GM10266 (cell line): ENCODE results near the gene TCAP.

Source experiments
- DNase-seq: peaks from one replicate; pipeline ENCODE4 v3.0.0; 2012; ENCODE audit errors: extremely low spot score
- TF ChIP-seq, protein P1 (sequence below): IDR thresholded peaks from 2 replicates; pipeline ENCODE4 v1.5.1; 2012; ENCODE audit warnings: mild to moderate bottlenecking, low read depth; ENCODE audit not compliant: control insufficient read depth, insufficient read depth; ENCODE audit errors: missing control alignments

The TCAP gene

DNA sequence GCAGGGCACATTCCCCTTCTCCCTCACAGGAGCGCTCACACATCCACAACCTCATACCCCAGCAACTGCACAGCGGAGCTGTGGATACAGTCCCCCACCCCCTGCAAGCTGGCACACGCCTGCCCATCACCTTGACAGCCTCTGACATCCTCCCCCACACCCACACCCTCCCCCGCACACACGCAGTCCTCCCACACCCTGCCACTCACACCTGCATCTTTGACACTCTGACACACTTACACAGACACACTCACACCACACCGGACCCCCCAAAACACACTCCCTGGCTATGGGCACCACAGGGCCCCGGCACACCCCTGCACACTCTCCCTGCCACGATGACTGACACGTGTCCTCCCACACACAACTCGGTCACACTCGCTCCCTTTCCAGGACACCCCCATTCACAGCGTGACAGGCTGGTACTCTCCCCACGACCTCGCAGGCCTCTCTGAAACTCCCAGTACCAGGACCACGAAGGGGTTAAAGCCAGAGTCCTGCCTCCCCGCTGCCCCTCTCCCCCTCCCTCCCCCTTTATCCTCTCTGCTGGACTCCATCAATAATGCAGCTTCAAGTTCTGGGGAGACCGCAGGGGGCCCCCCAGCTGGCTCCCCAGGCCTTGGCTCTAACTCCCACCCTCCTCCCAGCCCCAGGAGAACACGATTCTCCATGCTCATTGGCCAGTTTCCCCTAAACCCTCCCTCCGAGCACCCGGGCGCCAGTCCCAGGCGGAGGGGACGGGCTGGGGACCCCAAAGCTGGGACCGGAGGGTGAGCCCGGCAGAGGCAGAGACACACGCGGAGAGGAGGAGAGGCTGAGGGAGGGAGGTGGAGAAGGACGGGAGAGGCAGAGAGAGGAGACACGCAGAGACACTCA lies 38.7 kb upstream of the TCAP start, which contains the start of gene PPP1R1B:
TSS of gene PPP1R1B (plus strand) at position 782 of the 876 bp plus-strand sequence. CDS start 441 bp downstream, outside the sequence.
- DNase-seq, result no peak
- TF ChIP-seq, protein P1, sequence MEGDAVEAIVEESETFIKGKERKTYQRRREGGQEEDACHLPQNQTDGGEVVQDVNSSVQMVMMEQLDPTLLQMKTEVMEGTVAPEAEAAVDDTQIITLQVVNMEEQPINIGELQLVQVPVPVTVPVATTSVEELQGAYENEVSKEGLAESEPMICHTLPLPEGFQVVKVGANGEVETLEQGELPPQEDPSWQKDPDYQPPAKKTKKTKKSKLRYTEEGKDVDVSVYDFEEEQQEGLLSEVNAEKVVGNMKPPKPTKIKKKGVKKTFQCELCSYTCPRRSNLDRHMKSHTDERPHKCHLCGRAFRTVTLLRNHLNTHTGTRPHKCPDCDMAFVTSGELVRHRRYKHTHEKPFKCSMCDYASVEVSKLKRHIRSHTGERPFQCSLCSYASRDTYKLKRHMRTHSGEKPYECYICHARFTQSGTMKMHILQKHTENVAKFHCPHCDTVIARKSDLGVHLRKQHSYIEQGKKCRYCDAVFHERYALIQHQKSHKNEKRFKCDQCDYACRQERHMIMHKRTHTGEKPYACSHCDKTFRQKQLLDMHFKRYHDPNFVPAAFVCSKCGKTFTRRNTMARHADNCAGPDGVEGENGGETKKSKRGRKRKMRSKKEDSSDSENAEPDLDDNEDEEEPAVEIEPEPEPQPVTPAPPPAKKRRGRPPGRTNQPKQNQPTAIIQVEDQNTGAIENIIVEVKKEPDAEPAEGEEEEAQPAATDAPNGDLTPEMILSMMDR, result no peak

DNA sequence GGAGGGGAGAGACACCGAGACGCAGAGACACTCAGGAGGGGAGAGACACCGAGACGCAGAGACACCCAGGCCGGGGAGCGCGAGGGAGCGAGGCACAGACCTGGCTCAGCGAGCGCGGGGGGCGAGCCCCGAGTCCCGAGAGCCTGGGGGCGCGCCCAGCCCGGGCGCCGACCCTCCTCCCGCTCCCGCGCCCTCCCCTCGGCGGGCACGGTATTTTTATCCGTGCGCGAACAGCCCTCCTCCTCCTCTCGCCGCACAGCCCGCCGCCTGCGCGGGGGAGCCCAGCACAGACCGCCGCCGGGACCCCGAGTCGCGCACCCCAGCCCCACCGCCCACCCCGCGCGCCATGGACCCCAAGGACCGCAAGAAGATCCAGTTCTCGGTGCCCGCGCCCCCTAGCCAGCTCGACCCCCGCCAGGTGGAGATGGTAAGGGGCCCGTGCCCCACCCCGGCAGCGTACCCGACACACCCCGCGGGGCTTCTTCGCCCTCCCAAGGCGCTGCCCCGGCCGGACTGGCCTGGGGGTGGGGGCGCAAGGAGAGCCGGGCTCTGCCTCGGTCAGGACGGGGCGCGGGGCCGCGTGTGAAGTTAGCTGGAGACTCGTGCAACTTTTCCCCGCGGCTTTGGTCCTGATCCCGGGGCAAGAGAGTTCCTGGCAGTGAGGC lies 38.0 kb upstream of the TCAP start:
- TF ChIP-seq, protein P1, result no peak
- no peak for DNase-seq

DNA sequence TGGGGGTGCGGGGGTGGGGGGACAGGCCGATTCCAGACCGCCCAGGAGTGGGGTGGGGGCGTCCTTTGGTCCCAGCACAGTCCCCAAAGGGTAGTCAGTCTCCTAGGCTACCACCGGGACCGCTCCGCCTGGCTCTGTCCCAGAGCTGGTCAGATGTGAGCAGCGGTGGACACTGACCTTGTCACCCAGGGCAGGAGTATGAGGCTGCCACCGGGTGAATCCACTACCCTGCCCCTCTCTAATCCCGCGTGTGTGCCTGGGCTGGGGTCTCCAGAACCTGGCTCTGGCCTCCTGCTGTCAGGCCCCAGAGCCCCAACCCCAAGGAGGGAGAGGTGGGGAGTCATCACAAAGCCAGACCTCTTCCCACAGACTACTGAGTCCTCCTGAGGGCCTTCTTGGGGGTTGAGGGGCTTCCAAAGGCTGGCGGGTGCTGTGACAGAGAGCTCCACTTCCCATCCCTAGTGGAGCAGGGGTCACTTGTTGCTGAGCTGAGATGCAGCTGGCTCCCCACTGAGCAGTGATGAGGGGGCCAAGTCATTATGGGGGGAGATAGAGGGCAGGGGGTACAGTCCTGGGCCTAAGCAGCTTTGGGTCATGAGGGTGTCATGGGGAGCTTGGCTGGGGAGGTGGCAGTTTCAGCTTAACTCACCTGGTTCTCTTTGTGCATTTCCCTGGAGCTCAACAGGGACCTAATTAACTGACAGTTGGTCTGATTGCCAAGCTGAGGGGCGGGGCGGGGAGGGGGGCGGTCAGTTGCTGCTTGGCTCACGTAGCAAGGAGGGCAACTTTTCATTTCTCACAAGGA lies 37.2 kb upstream of the TCAP start:
- TF ChIP-seq, protein P1, result no peak
- no peak for DNase-seq

DNA sequence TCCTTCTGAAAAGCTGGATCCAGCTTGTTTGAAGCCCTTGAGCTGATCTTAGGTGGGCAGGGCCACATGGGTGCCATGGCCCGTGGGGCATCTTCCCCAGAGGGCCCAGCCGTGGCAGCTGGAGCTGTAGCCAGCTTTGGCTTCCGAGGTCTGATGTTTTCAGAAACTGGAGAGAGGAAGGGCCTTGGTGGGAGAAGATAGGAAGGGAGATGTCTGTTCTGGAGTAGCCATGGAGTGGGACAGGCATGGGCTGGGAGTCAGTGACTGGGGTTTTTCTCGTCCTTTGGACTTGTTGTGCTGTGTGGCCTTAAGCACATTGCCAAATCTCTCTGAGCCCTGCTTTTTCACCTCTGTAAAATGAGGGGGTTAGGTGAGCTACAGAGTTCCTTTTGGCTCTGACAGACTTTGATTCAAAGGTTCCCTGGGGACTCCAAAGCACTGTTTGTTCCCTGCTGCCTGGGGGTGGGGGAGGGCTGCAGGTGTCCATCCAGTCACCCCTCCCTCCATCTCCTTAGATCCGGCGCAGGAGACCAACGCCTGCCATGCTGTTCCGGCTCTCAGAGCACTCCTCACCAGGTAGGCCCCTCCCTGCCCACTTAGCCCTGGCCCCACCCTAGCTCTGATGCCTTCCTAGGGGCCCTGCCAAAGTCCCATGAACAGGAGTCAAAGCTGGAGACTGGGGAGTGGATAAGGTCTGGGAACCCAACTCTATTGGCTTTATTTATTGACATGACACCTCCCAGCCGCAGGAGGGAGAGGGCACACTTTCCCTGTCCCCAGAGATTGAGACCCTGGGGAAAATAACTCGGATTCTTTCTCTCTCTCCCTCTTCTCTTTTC lies 36.3 kb upstream of the TCAP start:
- TF ChIP-seq, protein P1, result no peak
- DNase-seq, result no peak

DNA sequence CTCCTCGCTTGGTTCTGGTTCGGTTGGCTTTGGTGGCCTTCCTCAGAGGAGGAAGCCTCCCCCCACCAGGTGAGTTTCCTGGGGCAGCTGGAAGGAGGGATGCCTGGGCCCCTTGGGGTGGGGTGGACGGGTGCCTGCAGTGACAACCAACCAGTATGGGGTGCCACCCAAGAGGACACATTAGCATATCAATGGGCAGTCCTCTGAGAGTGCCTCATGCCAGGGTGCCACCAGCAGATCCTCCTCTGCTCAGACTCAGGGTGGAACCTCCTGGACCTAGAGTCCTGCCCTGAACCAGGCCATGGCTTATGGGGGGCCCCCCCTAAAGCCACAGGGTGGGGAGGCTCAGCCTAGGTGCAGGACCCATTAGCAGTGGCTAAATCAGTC lies 35.7 kb upstream of the TCAP start:
- DNase-seq, result no peak
- TF ChIP-seq, protein P1, result no peak

DNA sequence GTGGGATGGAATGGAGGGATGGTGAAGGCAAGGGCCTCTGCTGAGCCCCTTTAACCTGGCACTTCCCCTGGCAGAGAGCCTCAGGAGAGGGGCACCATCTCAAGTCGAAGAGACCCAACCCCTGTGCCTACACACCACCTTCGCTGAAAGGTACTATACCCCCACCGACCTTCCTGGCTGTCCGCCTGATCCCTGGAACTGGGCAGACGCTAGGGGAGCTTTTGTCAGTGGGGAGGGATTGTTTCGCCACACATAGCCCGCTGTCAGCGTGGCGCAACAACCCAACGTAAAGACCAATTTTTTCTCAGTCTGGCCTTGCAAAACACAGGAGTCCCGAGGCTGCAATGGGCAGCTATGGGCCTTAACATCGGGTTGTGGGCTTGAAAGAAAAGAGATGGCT lies 35.3 kb upstream of the TCAP start:
- TF ChIP-seq, protein P1, result no peak
- no peak for DNase-seq
